Ishikawa (cell line): Measurements from ENCODE around the gene HMGCLL1.

Experiments
- CEBPB ChIP-seq: IDR thresholded peaks from 2 replicates; pipeline ENCODE4 v1.6.1; 2012
- CREB1 ChIP-seq: IDR thresholded peaks from 2 replicates; pipeline ENCODE4 v1.6.1; 2012; ENCODE audit warnings: low read depth
- EGR1 ChIP-seq: IDR thresholded peaks from 2 replicates; pipeline ENCODE4 v1.6.1; 2012
- EP300 ChIP-seq: IDR thresholded peaks from 2 replicates; pipeline ENCODE4 v1.6.1; 2012; ENCODE audit warnings: borderline replicate concordance
- FOXM1 ChIP-seq: IDR thresholded peaks from 2 replicates; pipeline ENCODE4 v1.6.1; 2012; ENCODE audit warnings: low read depth, borderline replicate concordance
- NFIC ChIP-seq: IDR thresholded peaks from 2 replicates; pipeline ENCODE4 v1.6.1; 2012
- RAD21 ChIP-seq: IDR thresholded peaks from 2 replicates; pipeline ENCODE4 v1.6.1; 2012; ENCODE audit warnings: low read depth
- TAF1 ChIP-seq: IDR thresholded peaks from 2 replicates; pipeline ENCODE4 v1.6.1; 2012; ENCODE audit warnings: low read depth, mild to moderate bottlenecking
- TCF12 ChIP-seq: IDR thresholded peaks from 2 replicates; pipeline ENCODE4 v1.6.1; 2012; ENCODE audit warnings: low read depth
- TEAD4 ChIP-seq: IDR thresholded peaks from 2 replicates; pipeline ENCODE4 v1.6.1; 2012
- YY1 ChIP-seq: IDR thresholded peaks from 2 replicates; pipeline ENCODE4 v1.6.1; 2012; ENCODE audit warnings: low read depth
- ZBTB7A ChIP-seq: IDR thresholded peaks from 2 replicates; pipeline ENCODE4 v1.6.1; 2012; ENCODE audit warnings: low read depth
- TF ChIP-seq, protein P1 (sequence below): IDR thresholded peaks from 2 replicates; pipeline ENCODE4 v1.6.1; 2012
- TF ChIP-seq, protein P2 (sequence below): IDR thresholded peaks from 2 replicates; pipeline ENCODE4 v1.6.1; 2012; ENCODE audit warnings: low read depth, mild to moderate bottlenecking
- TF ChIP-seq, protein P3 (sequence below): IDR thresholded peaks from 2 replicates; pipeline ENCODE4 v1.6.1; 2012

Gene HMGCLL1

DNA sequence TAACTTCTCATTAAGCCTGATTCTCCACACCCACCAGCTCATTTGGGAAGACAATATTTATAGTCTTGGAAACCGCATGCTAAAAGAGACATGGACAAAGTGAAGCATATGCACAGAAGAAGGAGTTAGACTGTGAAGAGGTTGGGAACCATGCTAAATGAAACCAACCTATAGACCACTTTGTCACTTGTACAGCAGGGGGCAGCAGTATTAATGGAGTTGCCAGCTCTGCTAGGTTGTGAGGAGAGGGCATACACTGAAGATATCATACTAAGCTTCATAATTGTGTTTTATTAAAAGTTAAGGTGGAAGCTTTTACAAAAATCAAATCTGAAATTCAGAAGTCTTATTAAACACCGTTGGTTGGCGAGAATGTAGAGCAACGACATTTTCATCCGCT is 38.3 kb upstream of the HMGCLL1 start:
- TF ChIP-seq CREB1, result no peak
- peak; percentile 76 for TF ChIP-seq RAD21

DNA sequence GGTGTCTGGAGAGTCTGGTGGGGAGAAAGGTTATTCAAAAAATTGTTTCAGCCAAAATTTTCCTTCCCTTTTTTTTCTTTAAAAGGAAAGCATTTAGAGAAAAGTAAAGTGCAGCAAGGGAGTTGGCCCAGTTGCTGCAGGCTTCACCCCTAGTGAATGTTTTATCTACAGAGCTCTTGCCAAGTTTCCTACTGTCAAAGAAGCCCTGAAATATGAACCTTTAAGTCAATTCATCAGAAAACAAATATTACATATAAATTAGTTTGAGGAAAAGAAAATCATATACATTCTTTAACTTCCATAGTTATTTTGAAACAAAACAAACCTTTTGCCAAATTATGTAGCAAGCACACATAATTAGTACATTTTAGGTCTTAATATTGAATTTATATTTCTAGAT is 25.0 kb upstream of the HMGCLL1 start:
- TF ChIP-seq EP300 (no peak), FOXM1 (no peak), YY1 (no peak), RAD21 (no peak), TAF1 (no peak), TCF12 (no peak), EGR1 (no peak), CREB1 (no peak), NFIC (no peak)
- TF ChIP-seq, protein P1, sequence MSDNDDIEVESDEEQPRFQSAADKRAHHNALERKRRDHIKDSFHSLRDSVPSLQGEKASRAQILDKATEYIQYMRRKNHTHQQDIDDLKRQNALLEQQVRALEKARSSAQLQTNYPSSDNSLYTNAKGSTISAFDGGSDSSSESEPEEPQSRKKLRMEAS, result no peak
- TF ChIP-seq, protein P2, sequence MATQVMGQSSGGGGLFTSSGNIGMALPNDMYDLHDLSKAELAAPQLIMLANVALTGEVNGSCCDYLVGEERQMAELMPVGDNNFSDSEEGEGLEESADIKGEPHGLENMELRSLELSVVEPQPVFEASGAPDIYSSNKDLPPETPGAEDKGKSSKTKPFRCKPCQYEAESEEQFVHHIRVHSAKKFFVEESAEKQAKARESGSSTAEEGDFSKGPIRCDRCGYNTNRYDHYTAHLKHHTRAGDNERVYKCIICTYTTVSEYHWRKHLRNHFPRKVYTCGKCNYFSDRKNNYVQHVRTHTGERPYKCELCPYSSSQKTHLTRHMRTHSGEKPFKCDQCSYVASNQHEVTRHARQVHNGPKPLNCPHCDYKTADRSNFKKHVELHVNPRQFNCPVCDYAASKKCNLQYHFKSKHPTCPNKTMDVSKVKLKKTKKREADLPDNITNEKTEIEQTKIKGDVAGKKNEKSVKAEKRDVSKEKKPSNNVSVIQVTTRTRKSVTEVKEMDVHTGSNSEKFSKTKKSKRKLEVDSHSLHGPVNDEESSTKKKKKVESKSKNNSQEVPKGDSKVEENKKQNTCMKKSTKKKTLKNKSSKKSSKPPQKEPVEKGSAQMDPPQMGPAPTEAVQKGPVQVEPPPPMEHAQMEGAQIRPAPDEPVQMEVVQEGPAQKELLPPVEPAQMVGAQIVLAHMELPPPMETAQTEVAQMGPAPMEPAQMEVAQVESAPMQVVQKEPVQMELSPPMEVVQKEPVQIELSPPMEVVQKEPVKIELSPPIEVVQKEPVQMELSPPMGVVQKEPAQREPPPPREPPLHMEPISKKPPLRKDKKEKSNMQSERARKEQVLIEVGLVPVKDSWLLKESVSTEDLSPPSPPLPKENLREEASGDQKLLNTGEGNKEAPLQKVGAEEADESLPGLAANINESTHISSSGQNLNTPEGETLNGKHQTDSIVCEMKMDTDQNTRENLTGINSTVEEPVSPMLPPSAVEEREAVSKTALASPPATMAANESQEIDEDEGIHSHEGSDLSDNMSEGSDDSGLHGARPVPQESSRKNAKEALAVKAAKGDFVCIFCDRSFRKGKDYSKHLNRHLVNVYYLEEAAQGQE, result no peak
- TF ChIP-seq, protein P3, sequence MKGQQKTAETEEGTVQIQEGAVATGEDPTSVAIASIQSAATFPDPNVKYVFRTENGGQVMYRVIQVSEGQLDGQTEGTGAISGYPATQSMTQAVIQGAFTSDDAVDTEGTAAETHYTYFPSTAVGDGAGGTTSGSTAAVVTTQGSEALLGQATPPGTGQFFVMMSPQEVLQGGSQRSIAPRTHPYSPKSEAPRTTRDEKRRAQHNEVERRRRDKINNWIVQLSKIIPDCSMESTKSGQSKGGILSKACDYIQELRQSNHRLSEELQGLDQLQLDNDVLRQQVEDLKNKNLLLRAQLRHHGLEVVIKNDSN, result no peak

DNA sequence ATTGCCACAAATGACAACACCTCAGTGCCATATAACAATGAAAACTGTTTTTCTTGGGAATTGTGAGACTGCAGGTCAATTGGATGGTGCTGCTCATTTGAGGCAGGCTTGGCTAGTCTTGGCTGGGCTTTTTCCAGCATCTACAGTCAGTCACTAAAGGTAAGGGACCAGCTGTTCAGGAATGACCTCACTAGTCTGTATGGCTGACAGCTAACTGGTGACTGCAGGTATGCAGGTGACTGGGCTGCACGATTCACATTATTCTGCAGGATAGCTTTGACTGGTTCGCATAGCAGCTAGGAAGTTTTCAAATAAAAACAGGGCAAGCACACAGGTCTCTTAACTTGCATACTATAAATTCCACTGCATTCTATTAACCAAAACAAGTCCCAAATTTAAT is 22.1 kb upstream of the HMGCLL1 start:
- TF ChIP-seq, protein P3, result no peak

DNA sequence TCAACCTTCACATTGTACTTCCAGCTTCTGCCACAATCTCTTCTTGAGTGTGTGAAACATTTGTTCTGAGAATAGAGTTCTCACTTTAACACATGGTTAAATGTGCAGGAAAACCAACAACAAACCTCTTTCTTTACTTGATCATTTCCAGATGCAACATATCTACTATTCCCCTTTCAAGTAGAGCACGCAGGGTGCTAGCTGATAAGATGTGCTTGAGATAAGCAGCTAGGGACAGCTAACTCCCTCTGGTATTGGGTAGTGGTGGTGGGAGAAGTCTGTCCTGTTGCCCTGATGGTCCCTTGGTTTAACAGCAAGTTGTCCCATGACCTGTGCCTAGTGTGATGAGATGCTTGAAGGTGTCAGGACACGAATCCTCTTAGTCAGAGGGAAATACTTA is 15.4 kb upstream of the HMGCLL1 start:
- no peak for TF ChIP-seq RAD21
- TF ChIP-seq CREB1, result no peak
- no peak for TF ChIP-seq EP300
- TF ChIP-seq, protein P3, result no peak
- TF ChIP-seq TCF12, result no peak
- TF ChIP-seq, protein P1, result no peak
- no peak for TF ChIP-seq ZBTB7A
- no peak for TF ChIP-seq CEBPB
- no peak for TF ChIP-seq FOXM1
- TF ChIP-seq YY1, result no peak
- TF ChIP-seq TEAD4, result no peak
- no peak for TF ChIP-seq TAF1
- TF ChIP-seq, protein P2, result no peak
- TF ChIP-seq NFIC, result no peak
- no peak for TF ChIP-seq EGR1

DNA sequence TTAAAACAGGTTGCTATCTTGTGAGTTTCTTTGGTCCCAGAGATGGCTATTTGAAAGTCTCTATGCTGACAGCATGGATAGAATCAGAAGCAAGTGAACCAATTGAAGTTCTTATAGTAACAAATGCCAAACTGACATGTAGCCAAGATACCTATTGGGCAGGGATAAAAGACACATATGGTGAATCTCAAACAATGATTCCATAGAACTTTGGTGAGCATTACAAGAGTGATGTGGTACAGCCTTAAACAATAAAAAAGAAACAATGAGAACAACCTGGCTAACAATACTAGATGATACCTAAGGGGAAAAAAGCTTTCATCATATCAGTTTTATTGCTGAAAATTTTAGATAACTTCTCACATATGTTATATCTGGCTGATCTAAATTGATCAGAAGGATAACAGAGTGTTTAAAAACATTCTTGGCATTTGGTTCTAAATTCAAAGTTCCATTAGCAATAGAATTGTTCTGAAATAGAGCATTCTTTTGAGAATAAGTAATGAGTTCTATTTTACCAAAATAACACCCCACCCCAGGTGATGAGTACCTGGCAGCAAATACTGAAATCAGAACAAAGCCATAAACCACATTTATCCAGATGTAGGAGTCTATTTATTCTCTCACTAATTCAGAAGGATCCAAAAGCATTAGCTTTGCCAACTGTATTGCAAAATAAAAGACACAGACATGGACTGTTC is 5.8 kb upstream of the HMGCLL1 start:
- TF ChIP-seq TAF1, result no peak
- no peak for TF ChIP-seq NFIC
- TF ChIP-seq EGR1, result no peak
- no peak for TF ChIP-seq CREB1
- TF ChIP-seq, protein P2, result no peak
- TF ChIP-seq EP300, result no peak
- no peak for TF ChIP-seq TCF12
- TF ChIP-seq YY1, result no peak
- no peak for TF ChIP-seq ZBTB7A
